ENCODE measurements around the gene XIAP. TPM values are rescaled to one million over a fixed set of nuclear protein-coding genes. Genes with fewer than 3 reads are reported as not detected.
A peak's percentile ranks its signal among the peaks of the same experiment; 100 is the strongest.

The XIAP gene
- total RNA-seq, 6 donors from 2014 or later: 28.3 to 64.2 (median 46.8) TPM

- H3K27me3 ChIP-seq: no peaks in the 10 kb centered on the region
- H3K36me3 ChIP-seq: no peaks in the 10 kb centered on the region
- H3K4me3 ChIP-seq: peak within 1 kb of the TSS; percentile 30 to 67 (median 56)
- H3K4me1 ChIP-seq: peaks cover 0 to 14% (median 10%) of the 10 kb centered on the region in 4 donors
- ATAC-seq (ENCODE audit: low FRiP score in 2 of 2) (peak; percentile 78 to 86), DNase-seq (peak; percentile 81 to 84)
- H3K9me3 ChIP-seq: no peaks in the 10 kb centered on the region
- TF ChIP-seq CTCF (IDR thresholded peaks at IDR 0.05) (no peak), POLR2A (IDR thresholded peaks at IDR 0.05) (peak in 1 of 4 donors; percentile 55), EP300 (IDR thresholded peaks at IDR 0.05) (no peak), POLR2AphosphoS5 (IDR thresholded peaks at IDR 0.05) (peak in 1 of 2 donors; percentile 61)
- WGBS, 2 donors: 3 to 33% methylated on average over 7 to 34 of the region's 38 CpGs
- H3K27ac ChIP-seq: peak within 1 kb of the TSS; percentile 98 to 99 (median 98)
Measured at GRCh38 chrX:123961268-123962005, 101.6 kb downstream of the XIAP start, which contains the start of gene STAG2. TSS of gene STAG2 (plus strand) at chrX:123961706. CDS start at chrX:124022628, 60,922 bp downstream.

GRCh38 chrX:123962006-123962467 lies 102.2 kb downstream of the XIAP start:
- DNase-seq: no peak
- Histone ChIP-seq H3K9me3 (no peaks in the 10 kb centered on the region), H3K36me3 (no peaks in the 10 kb centered on the region), H3K27me3 (no peaks in the 10 kb centered on the region), H3K27ac (peak overlapping the region; percentile 98 to 99 (median 98)), H3K4me1 (peaks cover 0 to 14% (median 10%) of the 10 kb centered on the region in 4 donors), H3K4me3 (peak overlapping the region; percentile 30 to 67 (median 56))
- no peak for ATAC-seq (ENCODE audit: low FRiP score in 2 of 2)
- 1 to 46% methylated on average over 23 of the region's 23 CpGs for WGBS, 2 donors
- TF ChIP-seq CTCF (IDR thresholded peaks at IDR 0.05) (no peak), POLR2AphosphoS5 (IDR thresholded peaks at IDR 0.05) (no peak), EP300 (IDR thresholded peaks at IDR 0.05) (no peak), POLR2A (IDR thresholded peaks at IDR 0.05) (no peak)

GRCh38 chrX:123962794-123963373 lies 103.0 kb downstream of the XIAP start:
- H3K27ac ChIP-seq: peak overlapping the region; percentile 98 to 99 (median 98)
- no peak for TF ChIP-seq EP300 (IDR thresholded peaks at IDR 0.05)
- TF ChIP-seq CTCF (IDR thresholded peaks at IDR 0.05): no peak
- TF ChIP-seq POLR2AphosphoS5 (IDR thresholded peaks at IDR 0.05): peak; percentile 33 to 88
- TF ChIP-seq POLR2A (IDR thresholded peaks at IDR 0.05): peak in 3 of 4 donors; percentile 50 to 80 (median 52)
- no peaks in the 10 kb centered on the region for H3K9me3 ChIP-seq
- ATAC-seq (ENCODE audit: low FRiP score in 2 of 2) (peak; percentile 80 to 81), DNase-seq (peak; percentile 85 to 90)
- no peaks in the 10 kb centered on the region for H3K36me3 ChIP-seq
- H3K4me1 ChIP-seq: peaks cover under 1 to 14% (median 10%) of the 10 kb centered on the region in 4 donors
- no peaks in the 10 kb centered on the region for H3K27me3 ChIP-seq
- WGBS, 2 donors: 1 to 22% methylated on average over 21 to 22 of the region's 22 CpGs
- peak overlapping the region; percentile 5 to 67 (median 56) for H3K4me3 ChIP-seq

Small RNA genes lying within 50 kb of the gene (small RNA-seq; reads per million reads assigned to genes)
- gene RF00019 (0 reads per million in 4 donors), gene RN7SL190P (0 reads per million in 4 donors), gene RNU6-122P (0 reads per million in 4 donors)

Other genes with a start within 250 kb of the XIAP start
- gene THOC2, start 127.0 kb upstream of the XIAP start, total RNA-seq: 100 to 1,000 TPM in 3 of 6 donors, 10 to 100 TPM in 3; 63.0 to 229 (median 103) TPM
- gene STAG2, start 101.7 kb downstream of the XIAP start, total RNA-seq: 100 to 1,000 TPM in 2 of 6 donors, 10 to 100 TPM in 4; 49.9 to 105 (median 68.1) TPM

All from upper lobe of left lung (tissue), 6 donors.